Astrocyte (in vitro differentiated cells and primary cell): Measurements from ENCODE around the gene SNX5. TPM values are rescaled to one million over a fixed set of nuclear protein-coding genes. Genes with fewer than 3 reads are reported as not detected.

Experiments
- DNase-seq: peaks from one replicate; pipeline ENCODE4 v3.0.0-alpha.2; 2010; ENCODE audit warnings: low read depth
- FAIRE-seq: peaks from 2 replicates; lab custom pipeline; 2011; peaks lifted over from hg19 to GRCh38; lab: Jason Lieb, UNC
- H2AFZ ChIP-seq: 2 replicates; pipeline ENCODE4 v1.6.0; 2012; ENCODE audit warnings: low read depth, low read length, inconsistent platforms
- H3K27ac ChIP-seq: 2 replicates; pipeline ENCODE4 v1.5.1; 2011; ENCODE audit warnings: low read depth, low read length, inconsistent platforms
- H3K27me3 ChIP-seq: 2 replicates; pipeline ENCODE4 v1.6.0; 2011; ENCODE audit warnings: low read length, inconsistent platforms; ENCODE audit not compliant: insufficient read depth
- H3K36me3 ChIP-seq: 2 replicates; pipeline ENCODE4 v1.5.1; 2011; ENCODE audit warnings: low read length, inconsistent platforms; ENCODE audit not compliant: insufficient read depth
- H3K4me1 ChIP-seq: 2 replicates; pipeline ENCODE4 v1.5.1; 2011; ENCODE audit warnings: low read length, inconsistent platforms; ENCODE audit not compliant: insufficient read depth
- H3K4me2 ChIP-seq: 2 replicates; pipeline ENCODE4 v1.6.0; 2012; ENCODE audit warnings: low read length, inconsistent platforms
- H3K4me3 ChIP-seq: 2 replicates; pipeline ENCODE4 v1.5.1; 2011; ENCODE audit warnings: low read depth, mild to moderate bottlenecking, low read length, inconsistent platforms; ENCODE audit not compliant: insufficient read depth
- H3K79me2 ChIP-seq: 2 replicates; pipeline ENCODE4 v1.6.0; 2012; ENCODE audit warnings: mild to moderate bottlenecking, low read length, inconsistent platforms; ENCODE audit not compliant: insufficient read depth
- H3K9ac ChIP-seq: 2 replicates; pipeline ENCODE4 v1.6.0; 2012; ENCODE audit warnings: mild to moderate bottlenecking, low read length, inconsistent platforms
- H3K9me3 ChIP-seq: 2 replicates; pipeline ENCODE4 v1.5.1; 2012; ENCODE audit warnings: low read depth, mild to moderate bottlenecking, low read length, inconsistent platforms; ENCODE audit not compliant: insufficient read depth
- H4K20me1 ChIP-seq: 2 replicates; pipeline ENCODE4 v1.6.0; 2012; ENCODE audit warnings: low read length, inconsistent platforms; ENCODE audit not compliant: insufficient read depth
- H3K27ac Mint-ChIP-seq: one replicate; pipeline ENCODE4 v1.8.0; 2021; ENCODE audit warnings: mild to moderate bottlenecking, mixed read lengths; ENCODE audit not compliant: unreplicated experiment
- H3K27me3 Mint-ChIP-seq: one replicate; pipeline ENCODE4 v1.8.0; 2021; ENCODE audit warnings: low read depth, mixed read lengths; ENCODE audit not compliant: unreplicated experiment
- H3K36me3 Mint-ChIP-seq: one replicate; pipeline ENCODE4 v1.8.0; 2021; ENCODE audit warnings: low read depth, mixed read lengths; ENCODE audit not compliant: unreplicated experiment
- H3K4me1 Mint-ChIP-seq: one replicate; pipeline ENCODE4 v1.8.0; 2021; ENCODE audit warnings: low read depth, mixed read lengths; ENCODE audit not compliant: unreplicated experiment
- H3K4me3 Mint-ChIP-seq: one replicate; pipeline ENCODE4 v1.8.0; 2021; ENCODE audit warnings: mild to moderate bottlenecking, moderate library complexity, mixed read lengths; ENCODE audit not compliant: unreplicated experiment
- H3K9me3 Mint-ChIP-seq: one replicate; pipeline ENCODE4 v1.8.0; 2021; ENCODE audit warnings: mild to moderate bottlenecking, mixed read lengths; ENCODE audit not compliant: unreplicated experiment
- CTCF ChIP-seq: IDR thresholded peaks from 2 replicates; pipeline ENCODE4 v1.5.1; 2011; ENCODE audit warnings: low read depth, mild to moderate bottlenecking, inconsistent platforms, low read length, moderate library complexity; ENCODE audit not compliant: insufficient read depth
- EZH2 ChIP-seq: IDR thresholded peaks from 2 replicates; pipeline ENCODE4 v1.6.1; 2012; ENCODE audit warnings: mild to moderate bottlenecking, low read length, inconsistent platforms; ENCODE audit not compliant: insufficient read depth
- total RNA-seq: library from RNA; stranded (reverse); gene quantifications from 2 replicates; pipeline ENCODE4 v1.2.1, GENCODE V29; 2021

The SNX5 gene
- total RNA-seq, 1 donor from 2014 or later = 95.1 TPM

- no peak overlapping the region for H3K4me3 ChIP-seq
- Mint-ChIP-seq H3K4me1 (peaks cover 3% of the 10 kb centered on the region), H3K27ac (no peak overlapping the region), H3K27me3 (no peaks in the 10 kb centered on the region), H3K4me3 (no peak overlapping the region), H3K36me3 (no peaks in the 10 kb centered on the region), H3K9me3 (no peaks in the 10 kb centered on the region)
- H3K9ac ChIP-seq = no peak overlapping the region
- H3K4me2 ChIP-seq = no peak overlapping the region
- H3K27me3 ChIP-seq = no peaks in the 10 kb centered on the region
- H3K79me2 ChIP-seq = no peaks in the 10 kb centered on the region
- no peak for TF ChIP-seq EZH2
- no peak for TF ChIP-seq CTCF
- H3K9me3 ChIP-seq = no peaks in the 10 kb centered on the region
- no peak overlapping the region for H3K27ac ChIP-seq
- H3K36me3 ChIP-seq = peaks cover 10% of the 10 kb centered on the region
- FAIRE-seq (no peak), DNase-seq (peak; percentile 32)
- H2AFZ ChIP-seq = no peak overlapping the region
- no peaks in the 10 kb centered on the region for H4K20me1 ChIP-seq
- peaks cover 11% of the 10 kb centered on the region for H3K4me1 ChIP-seq
These were observed 24.4 kb upstream of the SNX5 start for GRCh38 chr20:17992847-17993513.

GRCh38 chr20:17992224-17992637 lies 23.6 kb upstream of the SNX5 start:
- Histone ChIP-seq H3K9me3 (no peaks in the 10 kb centered on the region), H3K27me3 (no peaks in the 10 kb centered on the region), H3K4me2 (no peak overlapping the region), H3K27ac (no peak overlapping the region), H3K4me1 (peaks cover 11% of the 10 kb centered on the region), H3K79me2 (no peaks in the 10 kb centered on the region), H3K4me3 (no peak overlapping the region), H2AFZ (no peak overlapping the region), H3K36me3 (peaks cover 10% of the 10 kb centered on the region), H3K9ac (no peak overlapping the region), H4K20me1 (no peaks in the 10 kb centered on the region)
- TF ChIP-seq EZH2 (no peak), CTCF (no peak)
- no peaks in the 10 kb centered on the region for H3K9me3 Mint-ChIP-seq
- no peak for FAIRE-seq
- no peak for DNase-seq
- H3K27ac Mint-ChIP-seq = no peak overlapping the region
- H3K27me3 Mint-ChIP-seq = no peaks in the 10 kb centered on the region
- H3K4me3 Mint-ChIP-seq = no peak overlapping the region
- H3K4me1 Mint-ChIP-seq = peaks cover 3% of the 10 kb centered on the region
- H3K36me3 Mint-ChIP-seq = no peaks in the 10 kb centered on the region

GRCh38 chr20:17990278-17990972 lies 21.8 kb upstream of the SNX5 start:
- Histone ChIP-seq H3K36me3 (peaks cover 10% of the 10 kb centered on the region), H2AFZ (no peak overlapping the region), H4K20me1 (no peaks in the 10 kb centered on the region), H3K4me1 (peaks cover 8% of the 10 kb centered on the region), H3K27me3 (no peaks in the 10 kb centered on the region), H3K4me3 (no peak overlapping the region), H3K79me2 (peaks cover 5% of the 10 kb centered on the region), H3K4me2 (no peak overlapping the region), H3K9me3 (no peaks in the 10 kb centered on the region), H3K27ac (no peak overlapping the region), H3K9ac (no peak overlapping the region)
- no peak overlapping the region for H3K27ac Mint-ChIP-seq
- FAIRE-seq (no peak), DNase-seq (no peak)
- H3K36me3 Mint-ChIP-seq = no peaks in the 10 kb centered on the region
- no peaks in the 10 kb centered on the region for H3K27me3 Mint-ChIP-seq
- no peak for TF ChIP-seq EZH2
- no peak for TF ChIP-seq CTCF
- no peak overlapping the region for H3K4me3 Mint-ChIP-seq
- H3K4me1 Mint-ChIP-seq = peaks cover 5% of the 10 kb centered on the region
- H3K9me3 Mint-ChIP-seq = no peaks in the 10 kb centered on the region
